Measurements from ENCODE around the gene TMEM87A.

Gene TMEM87A

GRCh38 chr15:42203891-42204290 is 69.3 kb downstream of the TMEM87A start:
- no peak for DNase-seq

GRCh38 chr15:42202653-42203052 is 70.6 kb downstream of the TMEM87A start:
- DNase-seq: no peak

GRCh38 chr15:42201801-42202200 is 71.4 kb downstream of the TMEM87A start:
- no peak for DNase-seq

- DNase-seq: no peak
Measured at GRCh38 chr15:42199126-42199525, 74.1 kb downstream of the TMEM87A start.

GRCh38 chr15:42198516-42198915 is 74.7 kb downstream of the TMEM87A start:
- no peak for DNase-seq

- no peak for DNase-seq
Measured at GRCh38 chr15:42194513-42194912, 78.7 kb downstream of the TMEM87A start.

GRCh38 chr15:42193383-42193782 is 79.8 kb downstream of the TMEM87A start:
- DNase-seq: no peak

GRCh38 chr15:42191610-42192346 is 81.5 kb downstream of the TMEM87A start:
- DNase-seq: no peak

- no peak for DNase-seq
Measured at GRCh38 chr15:42190370-42190769, 82.9 kb downstream of the TMEM87A start.

- DNase-seq: no peak
Measured at GRCh38 chr15:42185801-42186200, 87.4 kb downstream of the TMEM87A start.

- DNase-seq: no peak
Measured at GRCh38 chr15:42184736-42185135, 88.5 kb downstream of the TMEM87A start.

- no peak for DNase-seq
Measured at GRCh38 chr15:42184296-42184695, 88.9 kb downstream of the TMEM87A start.

GRCh38 chr15:42182961-42183360 is 90.3 kb downstream of the TMEM87A start:
- no peak for DNase-seq

GRCh38 chr15:42182328-42182886 is 90.8 kb downstream of the TMEM87A start:
- DNase-seq: no peak

GRCh38 chr15:42178056-42178455 is 95.2 kb downstream of the TMEM87A start:
- no peak for DNase-seq

GRCh38 chr15:42175671-42176070 is 97.6 kb downstream of the TMEM87A start:
- DNase-seq: no peak

GRCh38 chr15:42172475-42172874 is 100.8 kb downstream of the TMEM87A start:
- no peak for DNase-seq

- no peak for DNase-seq
Measured at GRCh38 chr15:42171795-42172194, 101.4 kb downstream of the TMEM87A start.

- DNase-seq: no peak
Measured at GRCh38 chr15:42171122-42171521, 102.1 kb downstream of the TMEM87A start.

- DNase-seq: no peak
Measured at GRCh38 chr15:42166225-42166940, 106.8 kb downstream of the TMEM87A start.

GRCh38 chr15:42165106-42165505 is 108.1 kb downstream of the TMEM87A start:
- DNase-seq: no peak

GRCh38 chr15:42163947-42164550 is 109.2 kb downstream of the TMEM87A start:
- DNase-seq: no peak

GRCh38 chr15:42163291-42163690 is 109.9 kb downstream of the TMEM87A start:
- DNase-seq: no peak

Measured in activated T-cell treated with anti-CD3 and anti-CD28 coated beads, Interleukin-2, amount 50 U/mL, for 1 hour (primary cell).